HUES48 (cell line): ENCODE measurements around the gene UPK1B.

ENCODE experiments used
- H3K27ac ChIP-seq: one replicate; pipeline ENCODE4 v1.7.0; 2013; ENCODE audit warnings: low read depth, low read length, inconsistent platforms
- H3K27me3 ChIP-seq: 2 replicates; pipeline ENCODE4 v1.6.1; 2013; ENCODE audit warnings: mild to moderate bottlenecking, low read length; ENCODE audit not compliant: control insufficient read depth, insufficient read depth
- H3K36me3 ChIP-seq: 2 replicates; pipeline ENCODE4 v1.6.1; 2013; ENCODE audit warnings: low read length; ENCODE audit not compliant: control insufficient read depth, insufficient read depth
- H3K4me1 ChIP-seq: 2 replicates; pipeline ENCODE4 v1.6.1; 2013; ENCODE audit warnings: mild to moderate bottlenecking, low read length; ENCODE audit not compliant: control insufficient read depth, insufficient read depth
- H3K4me3 ChIP-seq: 2 replicates; pipeline ENCODE4 v1.5.1; 2013; ENCODE audit warnings: mild to moderate bottlenecking, low read depth, low read length
- H3K9ac ChIP-seq: 2 replicates; pipeline ENCODE4 v1.6.1; 2013; ENCODE audit warnings: mild to moderate bottlenecking, low read depth, low read length, moderate library complexity
- H3K9me3 ChIP-seq: 2 replicates; pipeline ENCODE4 v1.6.1; 2013; ENCODE audit warnings: low read length; ENCODE audit not compliant: control insufficient read depth, insufficient read depth

UPK1B gene

GRCh38 chr3:119206611-119207511 is 33.5 kb downstream of the UPK1B start:
- H3K4me1 ChIP-seq = no peaks in the 10 kb centered on the region
- H3K27me3 ChIP-seq = no peaks in the 10 kb centered on the region
- no peak overlapping the region for H3K4me3 ChIP-seq
- peak overlapping the region; percentile 1 for H3K27ac ChIP-seq
- H3K9me3 ChIP-seq = no peaks in the 10 kb centered on the region
- no peak overlapping the region for H3K9ac ChIP-seq
- peaks cover 23% of the 10 kb centered on the region for H3K36me3 ChIP-seq

- no peak overlapping the region for H3K27ac ChIP-seq
- H3K27me3 ChIP-seq = no peaks in the 10 kb centered on the region
- no peaks in the 10 kb centered on the region for H3K9me3 ChIP-seq
- peaks cover 29% of the 10 kb centered on the region for H3K36me3 ChIP-seq
- H3K9ac ChIP-seq = no peak overlapping the region
- no peaks in the 10 kb centered on the region for H3K4me1 ChIP-seq
- no peak overlapping the region for H3K4me3 ChIP-seq
These were observed 34.1 kb downstream of the UPK1B start for GRCh38 chr3:119207512-119207875.

- H3K27ac ChIP-seq = no peak overlapping the region
- H3K4me1 ChIP-seq = no peaks in the 10 kb centered on the region
- no peak overlapping the region for H3K9ac ChIP-seq
- H3K9me3 ChIP-seq = no peaks in the 10 kb centered on the region
- H3K4me3 ChIP-seq = no peak overlapping the region
- H3K27me3 ChIP-seq = no peaks in the 10 kb centered on the region
- H3K36me3 ChIP-seq = peaks cover 66% of the 10 kb centered on the region
These were observed 37.8 kb downstream of the UPK1B start for GRCh38 chr3:119211193-119211592.

- H3K9ac ChIP-seq = no peak overlapping the region
- H3K4me3 ChIP-seq = no peak overlapping the region
- H3K36me3 ChIP-seq = peaks cover 72% of the 10 kb centered on the region
- H3K27me3 ChIP-seq = no peaks in the 10 kb centered on the region
- no peak overlapping the region for H3K27ac ChIP-seq
- H3K4me1 ChIP-seq = no peaks in the 10 kb centered on the region
- no peaks in the 10 kb centered on the region for H3K9me3 ChIP-seq
These were observed 38.4 kb downstream of the UPK1B start for GRCh38 chr3:119211803-119212202.

- no peak overlapping the region for H3K9ac ChIP-seq
- H3K4me3 ChIP-seq = no peak overlapping the region
- no peaks in the 10 kb centered on the region for H3K27me3 ChIP-seq
These were observed 45.7 kb downstream of the UPK1B start for GRCh38 chr3:119219069-119219468.

GRCh38 chr3:119220198-119220597 is 46.8 kb downstream of the UPK1B start:
- Histone ChIP-seq H3K36me3 (peaks cover 95% of the 10 kb centered on the region), H3K4me3 (no peak overlapping the region)

More at GRCh38 chr3:119219069-119219468, 45.7 kb downstream of the UPK1B start:
- no peaks in the 10 kb centered on the region for H3K9me3 ChIP-seq
- H3K4me1 ChIP-seq = no peaks in the 10 kb centered on the region
- H3K27ac ChIP-seq = no peak overlapping the region
- H3K36me3 ChIP-seq = peaks cover 95% of the 10 kb centered on the region

GRCh38 chr3:119220970-119221667 is 47.7 kb downstream of the UPK1B start:
- Histone ChIP-seq H3K4me3 (no peak overlapping the region), H3K9ac (no peak overlapping the region), H3K4me1 (no peaks in the 10 kb centered on the region), H3K27ac (no peak overlapping the region), H3K27me3 (no peaks in the 10 kb centered on the region), H3K9me3 (no peaks in the 10 kb centered on the region), H3K36me3 (peaks cover 92% of the 10 kb centered on the region)

More at GRCh38 chr3:119220198-119220597, 46.8 kb downstream of the UPK1B start:
- H3K9me3 ChIP-seq = no peaks in the 10 kb centered on the region
- no peak overlapping the region for H3K9ac ChIP-seq
- H3K27me3 ChIP-seq = no peaks in the 10 kb centered on the region
- H3K4me1 ChIP-seq = no peaks in the 10 kb centered on the region
- H3K27ac ChIP-seq = no peak overlapping the region

- H3K27ac ChIP-seq = no peak overlapping the region
- H3K9me3 ChIP-seq = no peaks in the 10 kb centered on the region
- H3K4me3 ChIP-seq = no peak overlapping the region
- H3K4me1 ChIP-seq = no peaks in the 10 kb centered on the region
- H3K9ac ChIP-seq = no peak overlapping the region
- H3K36me3 ChIP-seq = peaks cover 92% of the 10 kb centered on the region
- H3K27me3 ChIP-seq = no peaks in the 10 kb centered on the region
These were observed 48.5 kb downstream of the UPK1B start for GRCh38 chr3:119221779-119222320.

- no peak overlapping the region for H3K9ac ChIP-seq
- peaks cover 93% of the 10 kb centered on the region for H3K36me3 ChIP-seq
- no peaks in the 10 kb centered on the region for H3K27me3 ChIP-seq
- H3K27ac ChIP-seq = no peak overlapping the region
- H3K4me1 ChIP-seq = no peaks in the 10 kb centered on the region
- H3K4me3 ChIP-seq = no peak overlapping the region
- no peaks in the 10 kb centered on the region for H3K9me3 ChIP-seq
These were observed 49.0 kb downstream of the UPK1B start for GRCh38 chr3:119222391-119222790.

- Histone ChIP-seq H3K9me3 (no peaks in the 10 kb centered on the region), H3K36me3 (peaks cover 95% of the 10 kb centered on the region), H3K4me3 (no peak overlapping the region), H3K27me3 (no peaks in the 10 kb centered on the region), H3K27ac (no peak overlapping the region), H3K4me1 (no peaks in the 10 kb centered on the region), H3K9ac (no peak overlapping the region)
These were observed 50.1 kb downstream of the UPK1B start for GRCh38 chr3:119223511-119223910.

- Histone ChIP-seq H3K4me1 (no peaks in the 10 kb centered on the region), H3K27me3 (no peaks in the 10 kb centered on the region), H3K36me3 (peaks cover 95% of the 10 kb centered on the region), H3K9me3 (no peaks in the 10 kb centered on the region), H3K27ac (no peak overlapping the region), H3K4me3 (no peak overlapping the region), H3K9ac (no peak overlapping the region)
These were observed 51.7 kb downstream of the UPK1B start for GRCh38 chr3:119225121-119225520.
